SK-N-DZ (cell line): ENCODE data around the gene CALY.

Source experiments
- DNase-seq: peaks from one replicate; pipeline ENCODE4 v3.0.0-alpha.2; 2015; ENCODE audit warnings: low spot score

Gene CALY

GRCh38 chr10:133351408-133352318, 15.0 kb upstream of the CALY start:
- DNase-seq = no peak

GRCh38 chr10:133350950-133351329, 14.2 kb upstream of the CALY start:
- no peak for DNase-seq

- DNase-seq = no peak
Measured at GRCh38 chr10:133350283-133350949, 13.7 kb upstream of the CALY start.

GRCh38 chr10:133349577-133350011, 12.9 kb upstream of the CALY start:
- DNase-seq = no peak

- DNase-seq = no peak
Measured at GRCh38 chr10:133349160-133349568, 12.5 kb upstream of the CALY start.

GRCh38 chr10:133347710-133348517, 11.2 kb upstream of the CALY start:
- no peak for DNase-seq

- DNase-seq = no peak
Measured at GRCh38 chr10:133346413-133346812, 9.7 kb upstream of the CALY start.

GRCh38 chr10:133344236-133344635, 7.5 kb upstream of the CALY start:
- no peak for DNase-seq

GRCh38 chr10:133343558-133343957, 6.9 kb upstream of the CALY start:
- no peak for DNase-seq

- DNase-seq = no peak
Measured at GRCh38 chr10:133342942-133343341, 6.2 kb upstream of the CALY start.

- DNase-seq = no peak
Measured at GRCh38 chr10:133341983-133342382, 5.3 kb upstream of the CALY start.

- no peak for DNase-seq
Measured at GRCh38 chr10:133339708-133340380, 3.1 kb upstream of the CALY start.

GRCh38 chr10:133338080-133339071, 1.7 kb upstream of the CALY start:
- no peak for DNase-seq

- DNase-seq = no peak
Measured at GRCh38 chr10:133337370-133337725, 652 bp upstream of the CALY start.

GRCh38 chr10:133336118-133336576, 549 bp downstream of the CALY start:
- no peak for DNase-seq

GRCh38 chr10:133335246-133336117, 1.2 kb downstream of the CALY start:
- peak; percentile 52 for DNase-seq

- DNase-seq = no peak
Measured at GRCh38 chr10:133334503-133335245, 2.0 kb downstream of the CALY start.

- no peak for DNase-seq
Measured at GRCh38 chr10:133332936-133333699, 3.6 kb downstream of the CALY start.
